ENCODE data around the gene IL22RA1.

GRCh38 chr1:24173638-24174575 is 31.0 kb upstream of the IL22RA1 start:
- TF ChIP-seq POLR2AphosphoS5 (IDR thresholded peaks at IDR 0.05; ENCODE audit: borderline replicate concordance, low read depth, low read length): no peak
- TF ChIP-seq EZH2 (IDR thresholded peaks at IDR 0.05): no peak

All from SK-N-MC (cell line).